Activated T-helper 9 cell treated with anti-CD3 and anti-CD28 coated beads, Interleukin-2, amount 50 U/mL, for 16 hours (primary cell): ENCODE data around the gene PXMP4.
A peak's percentile ranks its signal among the peaks of the same experiment; 100 is the strongest.

Experiments
- DNase-seq: peaks from one replicate; pipeline ENCODE4 v3.0.0-alpha.2; 2020; ENCODE audit warnings: low read depth

The PXMP4 gene

DNA sequence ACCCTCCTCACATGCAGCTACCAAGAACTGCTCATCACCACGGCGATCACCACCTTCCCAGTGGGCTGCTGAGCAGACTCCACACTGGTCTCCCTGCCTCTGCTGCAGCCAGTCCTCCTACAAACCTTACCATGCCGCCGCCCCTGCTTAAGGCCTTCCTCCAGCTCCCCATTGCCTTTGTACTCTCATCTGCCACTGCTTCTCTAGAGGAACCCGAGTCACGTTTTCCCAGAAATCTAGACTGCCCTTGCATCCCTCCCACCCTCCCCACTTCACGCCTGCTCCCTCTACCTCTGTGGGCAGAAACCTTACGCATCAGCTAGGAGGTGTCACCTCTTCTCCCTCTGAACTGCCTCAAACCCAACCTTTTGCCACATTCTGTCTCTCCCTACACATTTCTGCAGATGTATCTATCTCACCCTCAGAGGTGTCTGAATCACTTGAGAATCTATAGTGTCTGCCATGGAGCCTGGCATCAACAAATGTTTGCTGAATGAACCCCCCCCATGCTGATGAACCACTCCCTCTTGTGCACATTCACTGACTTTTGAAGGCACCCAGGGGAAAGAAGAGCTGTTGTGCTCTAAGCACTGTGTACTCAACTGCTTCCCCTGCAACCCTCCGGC, 38.3 kb downstream of the PXMP4 start:
- DNase-seq = no peak

DNA sequence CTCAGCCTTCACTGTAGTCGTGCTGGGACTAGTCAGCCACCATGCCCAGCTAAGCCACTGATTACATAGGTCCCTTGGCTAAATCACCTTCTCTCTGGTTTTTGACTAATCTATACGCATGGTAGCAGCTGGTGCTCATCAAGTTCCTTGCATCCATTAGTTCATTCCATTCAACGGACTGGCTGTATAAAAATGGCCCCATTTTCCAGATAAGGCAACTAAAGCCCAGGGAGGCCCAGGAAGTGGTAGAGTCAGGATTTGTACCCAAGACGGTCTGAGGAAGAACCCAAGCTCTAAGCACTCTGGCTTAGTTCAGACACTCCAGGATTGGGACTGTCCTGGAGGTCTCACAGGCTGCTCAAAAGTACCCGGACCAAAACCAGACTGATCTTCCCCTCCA, 38.8 kb downstream of the PXMP4 start:
- no peak for DNase-seq

DNA sequence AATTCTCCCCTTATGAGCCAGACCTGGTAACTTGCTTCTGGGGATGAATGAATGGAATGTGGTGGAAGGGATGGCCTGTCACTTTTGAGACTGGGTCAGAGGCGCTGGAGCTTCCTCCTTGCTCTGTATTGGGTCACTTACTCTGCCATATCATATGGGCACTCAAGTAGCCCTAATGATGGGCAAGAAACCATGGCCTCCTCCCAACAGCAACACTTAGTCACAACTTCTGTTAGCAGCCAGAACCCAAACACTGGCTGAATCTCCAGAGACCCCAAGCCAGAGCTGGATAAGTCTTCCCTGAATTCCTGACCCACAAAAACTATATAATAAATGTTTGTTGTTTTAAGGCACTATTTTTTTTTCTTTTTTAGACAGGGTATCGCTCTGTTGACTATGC, 39.4 kb downstream of the PXMP4 start:
- DNase-seq = no peak

DNA sequence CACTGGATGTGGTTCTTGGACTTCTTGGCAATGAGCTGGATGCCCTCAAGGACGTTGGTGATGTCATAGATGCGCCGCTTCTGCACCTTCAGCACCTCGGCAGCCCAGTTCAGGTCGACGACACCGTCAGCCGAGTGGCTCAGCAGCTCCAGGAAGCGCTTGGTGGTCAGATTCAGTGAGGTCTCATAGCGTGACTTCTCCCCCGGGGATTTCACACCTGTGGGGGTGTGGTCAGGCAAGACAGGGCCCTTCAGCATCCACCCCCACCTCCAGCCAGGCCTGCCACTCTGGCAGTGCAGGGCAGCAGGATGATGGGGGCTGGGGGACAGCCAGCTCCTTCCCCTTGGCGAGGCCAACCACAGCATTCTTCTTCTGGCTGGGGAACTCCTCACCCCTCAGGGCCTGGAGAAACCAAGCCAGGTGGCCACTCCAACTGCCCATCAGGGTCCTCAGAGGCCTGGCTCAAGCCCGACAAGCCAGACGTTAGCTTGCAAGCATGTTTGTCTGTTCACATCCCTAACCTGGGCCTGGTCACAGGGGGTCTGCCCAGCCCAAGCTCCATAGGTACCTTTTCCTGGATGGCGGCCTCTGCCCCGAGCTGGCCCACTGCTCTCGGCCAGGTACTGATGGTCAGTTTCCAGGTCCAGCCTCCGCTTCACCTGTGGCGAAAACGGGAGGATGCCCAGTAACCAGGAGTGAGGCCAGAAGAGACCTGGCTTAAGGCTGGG, 40.2 kb downstream of the PXMP4 start:
- DNase-seq = peak; percentile 35

DNA sequence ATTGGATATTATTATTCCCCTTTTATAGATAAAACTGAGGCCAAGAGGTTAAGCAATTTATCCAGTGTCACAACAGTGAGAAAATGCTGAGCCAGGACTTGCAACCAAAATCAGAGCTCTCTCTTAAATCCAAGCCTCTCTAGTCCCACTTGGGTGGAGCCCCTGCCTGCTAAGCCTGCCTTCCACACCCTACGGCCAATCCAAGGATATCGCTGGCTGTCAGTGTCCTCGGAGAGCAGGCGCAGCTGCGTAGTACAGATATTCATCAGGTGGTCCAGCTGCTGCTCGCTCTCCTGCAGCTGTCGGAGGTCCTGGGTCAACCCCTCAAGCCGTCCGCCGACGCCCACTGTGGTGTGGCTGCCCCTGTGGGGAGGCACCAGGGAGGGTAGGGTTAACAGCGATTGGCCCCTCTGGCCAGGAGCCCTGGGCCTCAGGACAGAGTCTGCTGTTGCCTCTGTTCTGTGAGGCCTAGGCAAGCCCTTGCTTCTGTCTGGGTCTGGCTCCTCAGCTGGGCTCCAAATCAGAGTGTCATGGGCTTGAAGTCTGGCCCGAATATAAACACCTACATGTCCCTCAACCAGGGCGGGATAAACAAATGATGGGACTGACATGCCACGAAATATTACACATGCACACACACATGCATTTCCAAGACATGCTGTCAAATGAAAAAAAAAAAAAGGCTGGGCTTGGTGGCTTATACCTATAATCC, 42.0 kb downstream of the PXMP4 start:
- DNase-seq = no peak

DNA sequence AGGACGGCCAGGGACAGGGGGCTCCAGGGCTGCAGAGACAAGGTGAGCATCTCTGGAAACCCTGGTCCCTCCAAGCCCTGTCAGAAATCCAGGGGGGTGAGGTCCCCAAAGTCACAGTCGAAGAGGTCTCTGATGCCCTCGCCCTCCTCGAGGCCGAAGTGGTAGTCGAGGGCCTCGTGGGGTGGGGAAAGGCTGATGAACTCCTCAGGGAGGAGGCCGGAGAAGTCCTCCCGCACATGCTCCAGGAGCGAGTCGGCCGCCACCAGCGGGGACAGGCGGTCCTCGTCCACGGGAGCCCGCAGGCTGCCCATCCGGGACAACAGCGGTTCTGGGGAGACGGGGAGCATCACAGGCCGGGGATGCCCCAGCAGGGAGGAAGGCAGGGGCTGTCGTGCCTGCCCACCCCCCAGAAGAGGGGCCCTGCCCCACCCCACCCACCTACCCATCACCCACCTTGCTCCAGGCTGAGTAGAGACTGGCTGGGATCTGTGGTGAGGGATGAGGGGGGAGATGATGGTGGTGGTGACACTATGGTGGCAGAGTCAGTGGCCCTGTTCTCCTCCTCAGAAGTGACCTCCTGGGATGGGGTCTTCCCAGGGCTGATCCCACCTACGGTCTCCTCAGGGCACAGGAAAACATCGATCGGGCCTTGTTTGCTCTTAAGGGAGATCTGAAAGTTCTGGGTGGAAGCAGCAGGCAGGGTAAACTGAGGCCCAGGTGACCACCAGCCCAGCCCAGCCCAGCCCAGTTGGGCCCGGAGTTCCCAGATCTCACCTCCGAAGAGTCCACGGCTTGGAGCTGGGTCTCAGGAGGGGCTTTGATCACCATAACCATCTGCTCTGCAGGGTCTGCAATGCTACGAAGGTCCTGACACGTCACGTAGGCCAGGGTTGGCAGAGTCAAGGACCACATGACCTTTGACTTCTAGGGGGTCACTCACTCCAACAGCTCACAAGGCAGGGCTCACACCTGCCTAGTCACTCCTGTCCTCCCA, 43.2 kb downstream of the PXMP4 start:
- no peak for DNase-seq

DNA sequence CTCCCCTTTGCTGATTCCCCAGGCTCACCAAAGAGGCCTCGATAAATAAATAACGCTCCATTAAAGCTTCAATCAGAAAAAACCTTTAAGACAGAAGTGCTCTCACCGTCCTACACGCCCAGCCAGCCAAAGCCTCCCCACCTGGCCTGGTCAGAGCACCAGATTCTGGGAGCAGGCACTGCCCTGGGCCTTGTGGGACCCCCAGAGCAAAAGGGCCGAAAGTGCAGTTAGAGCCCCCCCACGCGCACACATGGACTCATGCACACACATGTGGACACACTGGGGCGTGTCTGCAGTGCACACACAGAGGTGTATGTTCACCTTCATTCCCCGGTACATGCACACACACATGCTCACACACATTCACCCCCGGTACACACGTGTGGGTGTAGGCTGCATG, 44.0 kb downstream of the PXMP4 start:
- no peak for DNase-seq

DNA sequence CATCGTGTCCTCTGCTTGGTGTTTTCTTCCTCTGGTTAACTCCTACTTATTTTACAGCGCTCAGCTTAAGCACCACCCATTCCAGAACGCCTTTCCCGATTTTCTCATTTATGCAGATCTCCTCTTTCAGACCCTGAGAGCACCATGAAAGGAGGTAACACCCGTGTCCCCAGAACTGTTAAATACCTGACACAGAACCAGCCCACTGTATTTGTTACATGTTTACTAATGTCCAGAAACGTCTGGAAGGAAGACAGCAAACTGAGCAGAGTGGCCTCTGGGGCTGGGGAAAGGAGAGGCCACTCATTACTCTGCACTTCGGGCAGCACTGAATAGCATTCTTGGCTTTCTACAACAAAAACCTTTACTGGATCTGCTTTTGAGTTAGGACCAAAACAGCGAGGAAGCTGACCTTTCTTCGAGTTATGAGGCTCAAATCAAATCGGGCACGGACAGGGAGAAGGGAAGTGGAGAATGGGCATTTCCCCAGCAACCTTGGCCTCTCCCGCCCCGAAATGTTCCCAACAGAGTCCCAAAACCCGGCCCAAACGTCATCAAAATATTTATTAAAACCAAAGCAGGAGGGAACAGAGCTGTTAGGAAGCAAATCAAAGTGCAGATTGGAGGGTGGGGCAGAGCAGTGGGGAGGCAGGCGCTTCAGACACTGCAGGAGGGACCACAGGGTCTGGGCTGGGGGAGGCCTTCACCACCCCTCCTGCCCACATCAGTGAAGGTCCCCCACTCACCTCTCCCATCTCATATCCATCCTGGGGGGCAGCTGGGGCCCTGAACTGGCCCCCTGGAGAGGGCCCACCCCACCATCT, 44.8 kb downstream of the PXMP4 start:
- DNase-seq = no peak

DNA sequence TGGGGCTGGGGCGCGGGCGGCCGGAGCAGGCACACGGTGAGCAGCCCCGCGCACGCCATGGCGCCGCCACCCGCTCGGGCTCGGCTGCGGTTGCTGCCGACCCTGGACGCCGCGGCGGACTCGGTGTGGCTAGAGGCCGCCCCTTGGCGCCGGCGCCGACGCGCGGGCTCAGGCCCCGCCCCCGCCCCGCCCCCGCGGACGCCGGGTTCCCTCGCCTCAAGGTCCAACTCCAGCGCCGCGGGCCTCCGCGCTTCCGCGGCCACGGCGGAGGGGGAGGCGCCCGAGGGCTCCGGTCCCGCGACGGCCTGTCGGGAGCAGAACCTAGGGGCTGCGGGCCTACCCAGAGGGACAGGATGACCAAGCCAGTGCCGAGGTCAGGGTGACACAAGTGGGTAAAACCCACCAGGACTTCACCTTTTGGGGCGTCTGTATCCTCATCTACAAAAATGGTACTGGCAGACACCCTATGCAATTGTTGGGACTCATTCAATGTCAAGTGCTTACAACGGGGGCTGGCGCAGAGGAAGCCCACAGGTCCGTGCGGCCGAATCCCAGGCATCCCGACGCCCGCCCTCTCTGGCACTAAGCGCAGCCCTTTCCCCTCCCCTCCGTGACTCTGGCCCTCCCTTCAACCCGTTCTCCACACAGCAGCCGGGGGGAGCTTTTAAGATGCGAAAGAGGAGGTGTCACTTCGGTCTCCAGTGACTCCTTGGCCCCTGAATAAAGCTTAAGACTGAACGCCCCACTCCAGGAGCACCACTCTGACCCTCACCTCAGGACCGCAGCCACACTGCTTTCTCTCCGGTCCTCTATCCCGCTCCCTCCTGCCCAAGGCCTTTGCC, 45.6 kb downstream of the PXMP4 start, which contains the start of gene NECAB3:
Gene NECAB3, minus strand, starts transcription at position 135 of the 842 bp plus-strand sequence. Its CDS starts 76 bp downstream, at position 59.
- DNase-seq = peak; percentile 52

DNA sequence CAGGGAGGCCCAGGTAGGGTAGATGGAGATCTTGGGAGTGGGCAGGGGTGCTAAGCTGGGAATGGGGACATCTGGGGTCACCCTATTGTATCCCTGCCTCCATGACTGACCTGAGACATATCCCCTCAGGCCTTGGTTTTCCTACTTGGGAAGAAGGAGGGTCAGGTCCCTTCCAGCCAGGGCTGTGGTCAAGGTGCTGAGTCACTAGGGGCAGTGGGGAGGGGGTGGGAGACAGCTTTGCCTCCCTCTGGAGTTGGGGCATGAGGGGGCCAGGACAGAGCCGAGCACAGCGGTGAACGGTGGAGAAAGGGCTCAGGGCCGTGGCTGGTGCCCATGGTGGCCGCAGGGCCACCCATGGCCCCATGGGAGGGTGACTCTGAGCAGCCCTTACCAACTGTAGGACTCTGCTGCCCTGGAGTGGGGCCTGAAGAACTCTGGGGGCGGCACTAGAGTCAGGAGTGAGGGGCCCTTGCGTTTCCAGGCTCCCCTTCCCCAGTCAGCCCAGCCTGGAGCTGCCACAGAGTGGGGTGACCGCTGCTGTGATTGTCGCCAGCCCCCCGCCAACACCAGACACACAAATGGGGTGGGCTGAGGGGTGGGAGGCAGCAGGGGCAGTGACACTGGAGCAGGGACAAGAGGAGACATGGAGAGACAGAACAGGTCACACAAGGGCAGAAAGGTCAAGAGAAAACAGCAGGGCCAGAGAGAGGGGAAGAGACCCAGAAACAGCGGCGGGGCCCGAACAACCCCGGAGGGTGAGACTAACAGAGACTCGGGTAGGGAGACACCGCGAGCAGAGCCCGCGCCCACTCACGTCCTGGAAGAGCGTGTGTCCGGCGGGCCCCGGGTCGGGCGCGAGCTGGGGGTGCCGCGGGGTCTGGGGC, 46.5 kb downstream of the PXMP4 start:
- DNase-seq = no peak

DNA sequence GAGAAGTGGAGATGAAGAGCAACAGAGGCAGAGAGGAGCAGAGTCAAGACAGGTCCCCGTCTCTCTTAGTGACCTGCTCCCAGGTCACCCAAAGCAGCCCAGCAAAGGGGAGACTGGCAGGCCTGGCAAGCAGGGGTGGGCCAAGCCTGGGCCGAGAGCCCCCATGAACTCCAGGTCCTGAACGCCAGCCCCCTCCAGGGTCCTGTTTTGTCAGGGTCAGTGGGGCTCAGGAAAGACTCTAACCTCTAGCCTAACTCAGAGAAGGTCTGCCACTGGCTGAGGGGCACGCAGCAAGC, 47.0 kb downstream of the PXMP4 start:
- no peak for DNase-seq

DNA sequence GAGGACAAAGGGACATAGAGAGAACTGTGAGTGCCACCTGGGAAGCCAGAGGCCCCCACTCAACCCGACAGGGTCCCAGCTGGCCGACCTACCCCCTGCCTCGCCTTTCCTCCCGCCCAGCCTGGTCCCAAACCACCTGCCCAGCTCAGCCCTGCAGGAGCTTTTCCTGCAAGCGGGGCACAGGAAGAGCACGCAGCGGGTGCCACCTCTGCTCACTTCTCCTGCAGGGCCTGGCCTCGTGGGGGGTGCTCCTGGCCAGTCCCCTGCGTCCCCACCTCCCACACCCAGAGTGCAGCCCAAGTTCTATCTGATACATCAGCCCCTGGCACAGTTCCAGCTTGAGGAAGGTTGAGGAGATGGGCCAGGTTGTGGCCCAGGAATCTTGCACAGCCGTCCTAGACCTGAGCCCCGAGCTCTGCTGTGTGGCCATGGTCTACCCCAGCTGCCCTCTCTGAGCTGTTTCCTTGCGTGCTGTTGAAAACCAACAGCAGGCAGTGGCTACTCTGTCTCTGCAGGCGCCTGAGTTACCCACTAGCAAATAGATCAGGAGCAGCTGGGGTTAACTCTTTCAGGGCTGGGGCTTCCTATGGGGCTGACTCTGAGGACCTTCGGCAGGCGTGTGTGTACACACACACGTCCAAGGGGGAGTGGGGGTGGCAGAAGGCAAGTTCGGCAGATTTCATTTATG, 47.5 kb downstream of the PXMP4 start:
- no peak for DNase-seq

DNA sequence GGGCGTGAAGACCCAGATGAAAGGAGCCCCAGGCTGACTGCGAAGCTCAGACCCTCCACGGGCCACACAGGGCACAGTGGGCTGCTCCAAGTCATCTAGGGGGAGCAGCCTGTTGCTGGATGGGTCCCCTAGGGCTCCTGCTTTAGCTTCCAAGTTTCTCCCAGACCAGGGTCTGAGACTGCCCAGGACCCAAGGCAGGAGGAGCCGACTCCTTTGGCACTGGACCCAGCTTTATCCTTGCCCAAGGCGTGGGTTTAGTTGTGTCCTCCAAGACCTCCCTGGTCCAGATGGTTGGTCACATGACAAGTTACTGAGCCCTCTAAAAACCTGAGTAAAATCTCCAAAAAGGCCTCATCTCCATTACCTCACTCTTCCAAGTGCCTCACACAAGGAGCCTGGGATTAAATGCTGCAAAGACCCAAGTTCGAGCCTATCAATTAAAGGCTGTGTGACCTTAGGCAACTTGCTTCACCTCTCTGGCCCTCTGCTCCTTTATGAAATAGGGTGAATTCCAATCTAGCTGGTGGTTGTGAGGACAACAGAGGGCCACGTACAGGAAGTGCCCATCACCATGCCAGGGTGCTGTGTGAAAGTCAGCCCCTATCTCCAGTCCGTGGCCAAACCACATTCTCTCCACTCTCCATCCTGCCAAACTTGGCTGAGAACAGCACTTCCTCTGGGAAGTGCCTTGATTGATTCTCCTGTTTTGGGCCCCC, 48.4 kb downstream of the PXMP4 start:
- no peak for DNase-seq

DNA sequence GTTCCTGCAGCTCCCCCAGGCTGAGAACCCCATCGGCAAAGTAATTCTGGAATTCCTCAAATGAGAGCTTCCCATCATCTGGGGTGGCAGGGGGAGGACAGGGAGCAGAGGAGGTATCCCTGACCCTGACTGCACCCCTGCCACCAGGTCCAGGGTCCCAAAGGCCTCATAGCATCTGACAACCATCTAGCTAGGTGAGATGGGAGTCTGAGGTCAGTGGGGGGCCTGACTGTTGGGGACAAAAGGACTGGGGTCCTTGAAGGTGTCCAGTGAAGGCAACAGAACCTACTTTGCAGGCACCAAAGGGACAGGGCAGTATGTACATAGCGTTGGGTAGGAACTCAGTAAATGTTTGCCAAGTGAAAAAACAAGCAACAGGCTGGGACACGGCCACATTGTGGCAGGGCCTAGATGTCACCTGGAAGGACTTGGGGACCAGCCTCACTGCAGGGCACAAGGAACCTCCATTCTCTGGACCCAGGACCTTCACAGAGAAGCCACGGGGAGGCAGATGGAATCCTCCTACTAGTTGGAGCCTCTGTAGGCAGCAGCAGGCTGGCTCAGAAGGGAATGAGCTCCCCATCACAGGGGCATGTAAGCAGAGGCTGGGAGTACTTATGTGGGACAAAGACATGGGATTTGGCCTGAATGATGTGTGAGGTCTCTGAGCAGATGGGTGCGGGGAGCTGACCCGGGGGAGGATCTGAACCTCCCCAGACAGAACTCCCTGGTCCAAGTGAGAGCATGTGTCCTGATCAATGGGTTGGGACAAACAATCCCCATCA, 49.2 kb downstream of the PXMP4 start:
- no peak for DNase-seq

DNA sequence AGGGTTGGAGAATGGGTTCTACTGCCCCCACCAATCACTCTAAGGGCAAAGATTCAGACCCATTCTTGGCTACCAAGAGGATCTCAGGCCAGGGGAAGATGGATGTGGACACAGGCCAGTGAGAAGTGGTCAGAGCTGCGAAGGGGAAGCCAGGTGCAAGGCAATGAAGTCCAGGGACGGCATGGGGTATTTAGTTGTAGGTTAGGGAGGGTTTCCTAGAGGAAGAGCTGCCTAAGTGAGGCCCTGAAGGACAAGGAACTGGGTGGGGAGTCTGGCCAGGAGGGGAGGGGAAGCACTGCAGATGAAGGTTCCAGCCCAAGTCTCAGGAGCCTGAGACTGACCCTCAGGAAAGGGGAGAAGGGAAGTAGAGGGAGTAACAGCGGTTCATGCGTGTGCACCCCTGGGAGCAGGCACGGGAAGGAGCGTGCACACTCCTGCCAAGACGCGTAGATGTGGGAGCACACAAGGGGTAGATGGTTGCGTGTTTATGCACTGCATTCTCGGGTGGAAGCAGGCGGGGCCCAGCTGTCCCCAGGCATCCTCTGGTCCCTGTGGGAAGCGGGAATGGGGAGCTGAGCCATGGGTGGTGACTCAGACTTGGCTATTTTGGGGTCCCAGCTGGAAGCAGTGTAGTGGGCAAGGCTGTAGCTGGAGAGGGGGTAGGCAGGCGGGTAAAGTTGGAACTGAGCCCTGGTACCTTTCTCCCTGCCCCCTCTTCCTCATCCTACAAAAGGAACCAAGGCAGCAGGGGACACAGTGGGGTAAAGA, 50.1 kb downstream of the PXMP4 start:
- no peak for DNase-seq

DNA sequence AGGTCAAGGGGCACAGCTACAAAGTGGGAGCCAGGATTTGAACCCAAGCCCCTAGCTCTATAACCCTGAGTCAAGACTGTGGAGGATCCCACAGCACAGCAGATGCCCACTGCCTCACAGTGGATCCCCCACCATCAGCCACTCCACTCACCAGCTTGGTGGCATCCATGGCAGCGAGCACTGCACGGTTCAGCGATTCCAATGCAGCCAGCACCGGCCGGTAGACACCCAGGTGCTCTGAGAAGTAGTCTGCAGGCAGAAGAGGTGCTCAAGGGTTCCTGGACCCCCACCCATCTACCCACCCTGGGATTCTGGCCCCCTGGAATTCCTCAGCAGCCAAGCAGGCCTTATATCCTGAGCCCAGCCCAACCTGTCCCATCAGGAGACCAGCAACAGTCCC, 50.9 kb downstream of the PXMP4 start:
- DNase-seq = no peak
